NOMO-1 (cell line): Measurements from ENCODE around the gene ATP10B.
A peak's percentile ranks its signal among the peaks of the same experiment; 100 is the strongest.

Experiments
- DNase-seq, 2 experiments: peaks; one replicate each; lab custom pipeline; 2025; ENCODE audit not compliant: unreplicated experiment in 2 of 2; lab: John Stamatoyannopoulos, UW

Gene ATP10B

GRCh38 chr5:160693831-160694465, 158.1 kb downstream of the ATP10B start:
- no peak for DNase-seq

DNA sequence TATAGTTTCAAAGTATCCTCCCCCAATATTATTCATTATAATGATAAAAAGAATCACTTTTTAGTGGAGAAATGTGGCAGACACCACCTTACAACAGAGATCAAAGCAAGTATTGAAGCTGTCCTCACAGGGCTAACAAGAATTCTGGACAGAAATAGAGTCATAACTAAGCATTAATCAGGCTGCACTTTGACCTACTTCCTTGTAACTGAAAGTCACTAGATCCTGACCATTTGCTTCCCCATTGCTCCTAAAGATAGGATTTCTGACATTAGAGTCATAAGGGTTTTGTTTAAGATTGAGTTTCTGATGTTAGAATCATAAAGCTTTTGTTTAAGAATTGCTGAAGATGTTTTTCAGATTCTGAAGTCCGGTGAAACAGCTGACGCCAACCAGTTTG, 159.7 kb downstream of the ATP10B start:
- no peak for DNase-seq

- peak; percentile 14 to 44 for DNase-seq
These were observed 166.3 kb downstream of the ATP10B start for GRCh38 chr5:160685695-160686094.

DNA sequence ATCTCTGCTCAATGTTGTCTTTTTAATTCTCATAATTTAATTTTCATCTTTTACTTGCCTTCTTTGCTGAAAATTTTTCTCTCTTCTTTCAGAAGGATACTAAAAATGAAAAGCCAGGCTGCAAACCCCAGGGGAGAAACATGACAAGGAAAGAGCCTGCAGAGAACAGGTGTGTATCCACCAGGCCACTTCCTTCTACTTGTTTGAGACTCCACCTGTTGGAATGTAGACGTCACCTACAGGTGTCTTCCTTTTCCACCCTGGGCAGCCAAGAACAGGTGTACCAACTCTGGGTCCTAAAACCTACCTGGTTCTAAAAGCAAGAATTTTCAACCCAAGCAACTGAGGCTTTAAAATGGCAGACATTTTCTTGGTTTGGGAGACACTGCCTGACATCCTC, 166.8 kb downstream of the ATP10B start:
- no peak for DNase-seq

GRCh38 chr5:160679567-160680309, 172.3 kb downstream of the ATP10B start:
- no peak for DNase-seq

GRCh38 chr5:160675988-160676387, 176.0 kb downstream of the ATP10B start:
- DNase-seq: peak in 1 of 2 experiments; percentile 13

GRCh38 chr5:160674901-160675300, 177.1 kb downstream of the ATP10B start:
- no peak for DNase-seq

DNA sequence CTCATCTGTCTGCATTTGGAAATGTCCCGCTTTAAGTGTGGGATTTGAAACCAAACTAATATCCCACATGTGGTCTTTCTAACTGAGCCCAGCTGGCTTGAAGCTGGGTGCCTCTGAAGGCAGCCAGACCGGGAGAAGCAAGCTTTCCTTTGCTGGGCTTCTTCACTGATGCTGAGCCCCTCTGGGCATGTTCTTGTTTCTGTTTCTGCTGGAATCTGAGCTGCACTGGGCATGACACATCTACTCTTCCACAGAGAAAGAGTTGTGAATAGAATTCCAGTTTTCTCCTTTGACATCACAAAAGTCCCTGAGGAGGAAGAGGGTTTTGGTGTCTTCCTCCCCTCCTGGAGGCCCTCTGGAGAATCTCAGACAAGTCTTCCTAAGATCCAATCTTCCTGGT, 179.5 kb downstream of the ATP10B start:
- DNase-seq: no peak

DNA sequence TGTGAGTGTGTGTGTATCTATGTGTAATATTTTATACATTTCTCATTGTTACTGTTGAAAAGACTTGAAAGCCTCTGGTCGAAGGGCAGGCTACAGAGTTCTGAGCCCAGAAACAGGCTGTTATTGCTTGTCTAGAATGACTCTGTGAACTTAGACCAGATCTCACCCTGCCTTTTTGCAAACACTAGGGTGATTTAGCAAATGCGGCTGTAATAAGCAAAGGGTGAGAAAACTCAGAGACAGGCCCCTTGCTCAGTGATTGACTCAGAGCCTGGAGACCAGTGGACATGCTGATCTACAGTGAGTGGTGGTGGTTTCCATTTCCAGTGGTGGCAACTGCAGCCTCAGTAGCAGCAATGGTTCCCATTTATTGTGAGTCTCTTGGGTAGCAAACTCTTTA, 183.7 kb downstream of the ATP10B start:
- no peak for DNase-seq

- no peak for DNase-seq
These were observed 184.9 kb downstream of the ATP10B start for GRCh38 chr5:160667160-160667559.

DNA sequence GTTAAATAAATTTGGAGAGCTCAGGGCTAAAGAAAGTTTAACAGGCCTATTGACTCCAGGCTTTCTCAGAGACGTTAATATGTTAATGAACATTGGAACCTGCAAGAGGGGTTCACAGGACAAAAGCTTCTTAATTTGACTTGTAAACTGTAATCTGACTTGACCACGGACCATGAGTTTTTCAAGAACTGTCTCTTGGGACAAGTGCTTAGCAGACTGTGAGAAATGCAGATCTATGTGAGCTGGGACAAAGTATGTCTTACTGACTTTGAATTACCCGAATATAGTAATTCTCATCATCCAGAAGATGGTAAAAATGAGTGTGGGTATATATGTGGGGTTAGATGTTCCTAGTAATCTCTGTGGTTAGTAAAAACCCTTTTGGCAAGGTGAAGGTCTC, 186.6 kb downstream of the ATP10B start:
- DNase-seq: no peak

DNA sequence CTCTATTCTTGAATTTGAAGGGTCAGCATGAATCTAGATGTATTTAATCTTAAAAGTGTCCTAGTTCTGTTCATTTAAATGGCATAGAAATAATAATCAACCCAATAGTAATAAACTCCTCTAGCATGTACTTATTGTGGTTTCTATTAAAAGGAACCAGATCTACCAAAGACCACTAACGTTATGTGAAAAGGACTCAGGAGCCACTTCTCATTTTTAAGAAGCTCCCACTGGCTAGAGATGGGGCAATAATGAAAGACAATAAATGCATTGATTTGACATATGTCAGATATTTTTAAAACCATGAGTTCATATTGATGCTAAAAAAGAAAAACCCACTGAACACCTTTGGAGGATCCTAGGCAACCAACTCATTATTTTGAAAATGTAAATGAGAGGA, 191.9 kb downstream of the ATP10B start:
- peak; percentile 6 to 69 for DNase-seq

DNA sequence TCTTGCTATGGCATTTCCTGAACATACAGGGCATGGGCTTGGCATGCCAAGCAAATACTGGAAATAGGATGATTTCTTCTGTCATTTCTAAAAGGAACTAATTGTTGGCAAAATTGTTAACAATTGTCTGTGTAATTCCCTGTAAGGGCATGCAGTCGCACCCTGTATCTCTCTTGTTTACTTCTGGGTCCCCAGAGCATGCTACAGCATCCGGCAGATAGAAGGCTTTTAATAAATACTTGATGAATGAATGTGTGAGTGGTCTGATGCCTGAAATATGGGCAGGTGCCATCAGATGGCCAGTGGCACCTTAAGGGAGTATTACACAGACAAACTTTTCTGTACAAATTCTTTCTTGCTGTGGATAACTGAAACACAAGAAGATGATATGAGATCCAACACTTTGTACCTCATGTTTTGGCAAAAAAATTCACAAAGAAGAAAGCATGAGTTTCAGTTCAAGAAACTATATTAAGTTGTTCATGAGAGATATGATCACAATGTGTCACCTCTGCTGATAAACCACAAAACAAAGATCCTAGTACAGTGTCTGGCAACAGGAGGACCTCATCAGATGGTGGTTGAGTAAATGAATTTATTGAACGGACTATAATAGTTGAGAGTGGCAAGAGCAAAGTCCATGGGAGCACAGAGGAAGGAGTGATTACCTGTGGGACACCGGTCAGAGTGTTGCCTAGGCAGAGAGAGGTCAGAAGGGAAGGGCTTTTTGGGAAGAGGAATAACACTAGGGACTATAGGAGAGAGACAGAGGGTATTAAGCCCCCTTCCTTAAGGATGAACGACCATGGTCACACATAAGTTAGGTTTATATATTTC, 194.2 kb downstream of the ATP10B start:
- DNase-seq: no peak

GRCh38 chr5:160657068-160657507, 194.9 kb downstream of the ATP10B start:
- no peak for DNase-seq

- no peak for DNase-seq
These were observed 196.3 kb downstream of the ATP10B start for GRCh38 chr5:160655717-160656116.

DNA sequence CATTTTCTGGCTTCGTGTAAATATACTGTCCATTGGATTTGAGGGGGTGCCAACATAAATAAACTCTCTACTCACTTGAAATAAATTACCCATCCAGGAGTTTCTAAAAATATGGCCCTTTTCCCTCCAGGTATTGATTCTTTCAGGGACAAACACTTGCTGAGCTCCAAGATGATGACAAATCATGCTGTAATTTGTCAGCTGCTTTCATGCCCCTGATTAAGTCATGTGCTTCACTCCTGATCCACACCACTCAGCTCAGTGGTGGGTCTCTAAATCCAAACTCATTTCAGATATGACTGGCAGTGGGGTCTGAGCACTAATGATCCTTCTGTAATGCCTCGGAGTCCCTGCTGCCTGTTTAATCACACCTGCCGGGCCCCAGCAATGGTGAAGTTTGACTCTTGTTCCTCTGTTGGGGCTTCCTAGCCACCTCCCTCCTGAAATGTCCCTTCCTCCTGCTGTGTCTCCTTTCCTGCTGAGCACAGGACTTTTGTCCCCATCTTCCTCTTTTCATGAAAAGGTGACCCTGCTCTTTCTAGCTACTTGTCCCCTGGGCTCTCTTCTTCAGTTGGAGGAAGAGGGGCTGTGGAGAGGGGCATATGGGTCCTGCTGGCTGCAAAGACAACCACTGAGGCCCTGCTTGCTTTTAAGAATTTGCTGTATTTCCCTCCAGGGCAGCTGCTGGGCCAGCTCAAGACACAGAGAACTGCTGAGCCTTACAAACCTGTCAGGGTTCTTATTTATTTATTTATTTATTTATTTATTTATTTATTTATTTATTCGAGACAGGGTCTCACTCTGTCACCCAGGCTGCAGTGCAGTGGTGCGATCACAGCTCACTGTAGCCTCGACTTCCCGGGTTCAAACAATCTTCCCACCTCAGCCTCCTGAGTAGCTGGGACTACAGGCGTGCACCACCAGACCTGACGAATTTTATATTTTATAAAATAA, 200.0 kb downstream of the ATP10B start:
- DNase-seq: no peak

GRCh38 chr5:160649304-160649703, 202.7 kb downstream of the ATP10B start:
- peak in 1 of 2 experiments; percentile 31 for DNase-seq

DNA sequence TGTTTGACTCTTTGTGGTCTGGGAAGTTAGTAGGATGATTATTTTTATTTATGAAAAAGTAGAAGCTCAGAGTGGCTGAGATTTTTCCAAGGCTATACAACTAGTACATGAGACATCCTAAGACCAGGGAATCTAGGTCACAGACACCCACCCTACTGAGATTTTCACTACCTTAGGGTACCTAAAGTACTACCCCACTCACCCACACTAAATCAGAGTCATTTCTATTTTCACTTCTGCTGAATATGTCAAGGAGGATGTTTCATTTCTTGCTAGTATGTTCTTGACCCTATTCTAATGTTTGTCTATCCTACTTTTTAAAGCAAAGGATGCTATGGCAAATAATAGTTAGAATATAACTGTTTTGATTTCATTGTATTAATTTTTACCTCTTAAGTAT, 206.0 kb downstream of the ATP10B start:
- DNase-seq: no peak

- peak; percentile 20 to 37 for DNase-seq
These were observed 208.3 kb downstream of the ATP10B start for GRCh38 chr5:160643616-160644240.

DNA sequence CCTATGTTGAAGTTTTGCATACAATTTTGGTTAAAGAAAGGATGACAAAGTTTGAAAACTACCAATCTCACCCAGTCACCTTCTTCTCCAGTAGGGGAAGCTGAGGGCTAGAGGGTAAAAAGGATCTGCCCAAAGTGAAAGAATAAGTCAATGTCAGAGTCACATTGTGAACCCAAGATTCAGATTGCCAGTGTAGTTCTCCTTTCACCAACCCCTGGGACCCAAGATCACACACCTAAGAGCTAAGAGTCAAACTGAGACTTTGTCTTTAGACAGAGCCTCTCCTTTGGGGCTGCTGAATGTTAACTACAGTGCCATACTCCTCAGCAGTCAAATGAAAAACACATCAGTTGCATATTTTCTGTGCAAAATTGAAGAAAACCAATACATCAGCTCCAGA, 210.6 kb downstream of the ATP10B start:
- DNase-seq: no peak
